Measurements from ENCODE around the gene STT3A. TPM values are rescaled to one million over a fixed set of nuclear protein-coding genes. Genes with fewer than 3 reads are reported as not detected.
A peak's percentile ranks its signal among the peaks of the same experiment; 100 is the strongest.

The STT3A gene
- total and polyA plus RNA-seq, 2 of the 13 experiments (the other 11 are each of a cell fraction or from before 2014, with no cell fraction given), result 229 to 319 TPM

DNA sequence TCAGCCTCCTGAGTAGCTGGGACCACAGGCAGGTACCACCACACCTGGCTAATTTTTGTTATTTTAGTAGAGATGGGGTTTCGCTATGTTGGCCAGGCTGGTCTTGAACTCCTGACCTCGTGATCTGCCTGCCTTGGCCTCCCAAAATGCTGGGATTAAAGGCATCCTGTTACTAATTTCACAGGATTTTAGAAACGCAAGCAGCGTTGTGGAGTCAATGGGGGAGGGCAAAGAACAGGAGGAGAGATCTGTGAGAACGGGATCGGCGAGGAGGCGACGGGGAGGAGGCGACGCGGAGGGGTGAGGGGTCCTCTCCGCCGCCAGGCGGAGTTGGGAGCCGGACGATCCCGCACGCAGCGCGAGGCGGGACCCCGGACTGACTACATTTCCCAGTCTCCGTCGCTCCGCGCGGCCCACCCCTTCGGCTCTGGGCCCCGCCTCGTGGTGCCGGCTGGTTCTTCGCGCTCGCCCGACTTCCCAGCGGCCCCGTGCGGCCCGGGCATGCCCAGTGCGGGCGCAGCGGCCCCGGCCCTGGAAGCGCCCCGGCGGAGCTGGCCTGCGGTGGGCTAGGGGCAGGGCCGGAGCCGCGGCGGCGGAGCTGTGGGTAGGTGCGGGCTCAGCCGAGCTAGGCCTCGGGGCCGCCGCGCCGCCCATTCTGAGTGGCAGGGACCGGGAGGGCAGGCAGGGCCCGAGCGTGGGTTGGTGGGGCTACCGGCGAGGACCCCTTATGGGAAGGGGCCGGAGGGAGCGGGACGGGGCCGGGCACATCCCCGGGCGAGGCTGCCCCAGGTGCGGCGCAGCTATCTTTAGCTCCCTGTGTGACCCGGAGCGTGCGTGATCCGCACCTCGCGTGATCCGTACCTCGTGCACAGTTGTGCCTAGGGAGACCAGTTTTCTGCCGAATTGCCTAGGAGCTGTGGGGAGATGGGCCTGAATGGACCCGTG is 23.4 kb upstream of the STT3A start, which contains the start of gene EI24 (continued):
- TF ChIP-seq, protein P1, sequence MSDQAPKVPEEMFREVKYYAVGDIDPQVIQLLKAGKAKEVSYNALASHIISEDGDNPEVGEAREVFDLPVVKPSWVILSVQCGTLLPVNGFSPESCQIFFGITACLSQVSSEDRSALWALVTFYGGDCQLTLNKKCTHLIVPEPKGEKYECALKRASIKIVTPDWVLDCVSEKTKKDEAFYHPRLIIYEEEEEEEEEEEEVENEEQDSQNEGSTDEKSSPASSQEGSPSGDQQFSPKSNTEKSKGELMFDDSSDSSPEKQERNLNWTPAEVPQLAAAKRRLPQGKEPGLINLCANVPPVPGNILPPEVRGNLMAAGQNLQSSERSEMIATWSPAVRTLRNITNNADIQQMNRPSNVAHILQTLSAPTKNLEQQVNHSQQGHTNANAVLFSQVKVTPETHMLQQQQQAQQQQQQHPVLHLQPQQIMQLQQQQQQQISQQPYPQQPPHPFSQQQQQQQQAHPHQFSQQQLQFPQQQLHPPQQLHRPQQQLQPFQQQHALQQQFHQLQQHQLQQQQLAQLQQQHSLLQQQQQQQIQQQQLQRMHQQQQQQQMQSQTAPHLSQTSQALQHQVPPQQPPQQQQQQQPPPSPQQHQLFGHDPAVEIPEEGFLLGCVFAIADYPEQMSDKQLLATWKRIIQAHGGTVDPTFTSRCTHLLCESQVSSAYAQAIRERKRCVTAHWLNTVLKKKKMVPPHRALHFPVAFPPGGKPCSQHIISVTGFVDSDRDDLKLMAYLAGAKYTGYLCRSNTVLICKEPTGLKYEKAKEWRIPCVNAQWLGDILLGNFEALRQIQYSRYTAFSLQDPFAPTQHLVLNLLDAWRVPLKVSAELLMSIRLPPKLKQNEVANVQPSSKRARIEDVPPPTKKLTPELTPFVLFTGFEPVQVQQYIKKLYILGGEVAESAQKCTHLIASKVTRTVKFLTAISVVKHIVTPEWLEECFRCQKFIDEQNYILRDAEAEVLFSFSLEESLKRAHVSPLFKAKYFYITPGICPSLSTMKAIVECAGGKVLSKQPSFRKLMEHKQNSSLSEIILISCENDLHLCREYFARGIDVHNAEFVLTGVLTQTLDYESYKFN (CRISPR knock-in tag; conservative IDR thresholded peaks at IDR 0.05), result no peak
- no peak for TF ChIP-seq PAWR (CRISPR knock-in tag; IDR thresholded peaks at IDR 0.05; ENCODE audit: borderline replicate concordance)
- no peak for TF ChIP-seq ZNF230 (CRISPR knock-in tag; IDR thresholded peaks at IDR 0.05)
- TF ChIP-seq NR2C2 (CRISPR knock-in tag; IDR thresholded peaks at IDR 0.05; ENCODE audit: borderline replicate concordance), result peak; percentile 59; the same call in 1 of the 2 replicates
- TF ChIP-seq SP4 (CRISPR knock-in tag; IDR thresholded peaks at IDR 0.05), result peak; percentile 82
- TF ChIP-seq, protein P2, sequence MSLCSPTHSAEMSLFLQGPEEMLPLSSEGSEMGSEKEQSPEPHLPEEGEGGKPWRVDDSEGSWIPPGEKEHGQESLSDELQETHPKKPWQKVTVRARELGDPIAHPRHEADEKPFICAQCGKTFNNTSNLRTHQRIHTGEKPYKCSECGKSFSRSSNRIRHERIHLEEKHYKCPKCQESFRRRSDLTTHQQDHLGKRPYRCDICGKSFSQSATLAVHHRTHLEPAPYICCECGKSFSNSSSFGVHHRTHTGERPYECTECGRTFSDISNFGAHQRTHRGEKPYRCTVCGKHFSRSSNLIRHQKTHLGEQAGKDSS (CRISPR knock-in tag; IDR thresholded peaks at IDR 0.05; ENCODE audit: borderline replicate concordance, low read depth), result 0 out of 2 replicates have a peak, but pooled peaks have one; percentile 67
- TF ChIP-seq LCORL (IDR thresholded peaks at IDR 0.05), result no peak
- TF ChIP-seq LCORL (CRISPR knock-in tag; IDR thresholded peaks at IDR 0.05), result 0 out of 2 replicates have a peak, but pooled peaks have one; percentile 33
- TF ChIP-seq BORCS8-MEF2B (CRISPR knock-in tag; IDR thresholded peaks at IDR 0.05), result peak; percentile 36; the same call in 1 of the 2 replicates
- TF ChIP-seq, protein P3, sequence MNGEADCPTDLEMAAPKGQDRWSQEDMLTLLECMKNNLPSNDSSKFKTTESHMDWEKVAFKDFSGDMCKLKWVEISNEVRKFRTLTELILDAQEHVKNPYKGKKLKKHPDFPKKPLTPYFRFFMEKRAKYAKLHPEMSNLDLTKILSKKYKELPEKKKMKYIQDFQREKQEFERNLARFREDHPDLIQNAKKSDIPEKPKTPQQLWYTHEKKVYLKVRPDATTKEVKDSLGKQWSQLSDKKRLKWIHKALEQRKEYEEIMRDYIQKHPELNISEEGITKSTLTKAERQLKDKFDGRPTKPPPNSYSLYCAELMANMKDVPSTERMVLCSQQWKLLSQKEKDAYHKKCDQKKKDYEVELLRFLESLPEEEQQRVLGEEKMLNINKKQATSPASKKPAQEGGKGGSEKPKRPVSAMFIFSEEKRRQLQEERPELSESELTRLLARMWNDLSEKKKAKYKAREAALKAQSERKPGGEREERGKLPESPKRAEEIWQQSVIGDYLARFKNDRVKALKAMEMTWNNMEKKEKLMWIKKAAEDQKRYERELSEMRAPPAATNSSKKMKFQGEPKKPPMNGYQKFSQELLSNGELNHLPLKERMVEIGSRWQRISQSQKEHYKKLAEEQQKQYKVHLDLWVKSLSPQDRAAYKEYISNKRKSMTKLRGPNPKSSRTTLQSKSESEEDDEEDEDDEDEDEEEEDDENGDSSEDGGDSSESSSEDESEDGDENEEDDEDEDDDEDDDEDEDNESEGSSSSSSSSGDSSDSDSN (CRISPR knock-in tag; IDR thresholded peaks at IDR 0.05), result peak; percentile 86
- TF ChIP-seq FOXK1 (CRISPR knock-in tag; IDR thresholded peaks at IDR 0.05; ENCODE audit: borderline replicate concordance, low read depth), result 0 out of 2 replicates have a peak, but pooled peaks have one; percentile 15
- TF ChIP-seq MEIS2 (CRISPR knock-in tag; IDR thresholded peaks at IDR 0.05), result no peak
- TF ChIP-seq, protein P4, sequence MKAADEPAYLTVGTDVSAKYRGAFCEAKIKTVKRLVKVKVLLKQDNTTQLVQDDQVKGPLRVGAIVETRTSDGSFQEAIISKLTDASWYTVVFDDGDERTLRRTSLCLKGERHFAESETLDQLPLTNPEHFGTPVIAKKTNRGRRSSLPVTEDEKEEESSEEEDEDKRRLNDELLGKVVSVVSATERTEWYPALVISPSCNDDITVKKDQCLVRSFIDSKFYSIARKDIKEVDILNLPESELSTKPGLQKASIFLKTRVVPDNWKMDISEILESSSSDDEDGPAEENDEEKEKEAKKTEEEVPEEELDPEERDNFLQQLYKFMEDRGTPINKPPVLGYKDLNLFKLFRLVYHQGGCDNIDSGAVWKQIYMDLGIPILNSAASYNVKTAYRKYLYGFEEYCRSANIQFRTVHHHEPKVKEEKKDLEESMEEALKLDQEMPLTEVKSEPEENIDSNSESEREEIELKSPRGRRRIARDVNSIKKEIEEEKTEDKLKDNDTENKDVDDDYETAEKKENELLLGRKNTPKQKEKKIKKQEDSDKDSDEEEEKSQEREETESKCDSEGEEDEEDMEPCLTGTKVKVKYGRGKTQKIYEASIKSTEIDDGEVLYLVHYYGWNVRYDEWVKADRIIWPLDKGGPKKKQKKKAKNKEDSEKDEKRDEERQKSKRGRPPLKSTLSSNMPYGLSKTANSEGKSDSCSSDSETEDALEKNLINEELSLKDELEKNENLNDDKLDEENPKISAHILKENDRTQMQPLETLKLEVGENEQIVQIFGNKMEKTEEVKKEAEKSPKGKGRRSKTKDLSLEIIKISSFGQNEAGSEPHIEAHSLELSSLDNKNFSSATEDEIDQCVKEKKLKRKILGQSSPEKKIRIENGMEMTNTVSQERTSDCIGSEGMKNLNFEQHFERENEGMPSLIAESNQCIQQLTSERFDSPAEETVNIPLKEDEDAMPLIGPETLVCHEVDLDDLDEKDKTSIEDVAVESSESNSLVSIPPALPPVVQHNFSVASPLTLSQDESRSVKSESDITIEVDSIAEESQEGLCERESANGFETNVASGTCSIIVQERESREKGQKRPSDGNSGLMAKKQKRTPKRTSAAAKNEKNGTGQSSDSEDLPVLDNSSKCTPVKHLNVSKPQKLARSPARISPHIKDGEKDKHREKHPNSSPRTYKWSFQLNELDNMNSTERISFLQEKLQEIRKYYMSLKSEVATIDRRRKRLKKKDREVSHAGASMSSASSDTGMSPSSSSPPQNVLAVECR (CRISPR knock-in tag; IDR thresholded peaks at IDR 0.05; ENCODE audit: borderline replicate concordance), result peak; percentile 84
- peak; percentile 68 for TF ChIP-seq ZZZ3 (CRISPR knock-in tag; IDR thresholded peaks at IDR 0.05; ENCODE audit: borderline replicate concordance)
- TF ChIP-seq EZH2 (conservative IDR thresholded peaks at IDR 0.05; ENCODE audit: low read depth, low read length), result no peak
- TF ChIP-seq POLR2G (IDR thresholded peaks at IDR 0.05; ENCODE audit: low read depth, low read length), result peak; percentile 86
- peak; percentile 88 for TF ChIP-seq ZNF543 (CRISPR knock-in tag; IDR thresholded peaks at IDR 0.05)
